ENCODE data around the gene F10.

The F10 gene

DNA sequence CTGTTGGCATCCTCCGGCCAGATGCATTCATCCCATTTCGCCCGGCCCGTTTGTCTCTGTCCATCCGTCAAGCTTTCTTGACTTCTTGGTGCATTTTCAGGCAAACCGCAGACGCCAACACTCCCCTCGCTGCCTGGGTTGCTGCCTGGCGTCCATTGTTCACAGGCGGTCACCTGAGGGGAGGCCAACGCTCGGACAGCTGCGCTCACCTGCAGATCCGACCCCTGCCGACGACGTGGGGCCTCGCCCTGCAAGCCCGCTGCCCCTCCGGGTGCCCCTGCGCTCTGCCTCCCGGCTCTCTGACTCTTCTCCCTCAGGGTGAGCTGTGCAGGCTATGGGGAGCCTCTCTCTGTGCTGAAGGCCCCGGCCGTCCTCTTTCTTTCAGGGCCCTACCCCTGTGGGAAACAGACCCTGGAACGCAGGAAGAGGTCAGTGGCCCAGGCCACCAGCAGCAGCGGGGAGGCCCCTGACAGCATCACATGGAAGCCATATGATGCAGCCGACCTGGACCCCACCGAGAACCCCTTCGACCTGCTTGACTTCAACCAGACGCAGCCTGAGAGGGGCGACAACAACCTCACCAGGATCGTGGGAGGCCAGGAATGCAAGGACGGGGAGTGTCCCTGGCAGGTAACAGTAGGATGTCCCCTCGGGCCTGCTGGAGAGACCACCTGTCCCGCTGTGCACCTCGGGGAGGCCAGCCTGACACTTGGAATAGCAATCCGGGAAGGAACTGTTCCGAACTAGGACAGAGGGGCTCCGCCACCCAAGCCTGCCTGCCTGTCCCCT lies 21.1 kb downstream of the F10 start:
- CTCF ChIA-PET = interaction anchor here (0.7 kb wide), 1 partner anchor 176 kb away, joined by 3 read pairs; no protein-coding TSS in a partner anchor
- no peak for TF ChIP-seq LEF1 (IDR thresholded peaks at IDR 0.05; ENCODE audit: borderline replicate concordance)
- no peak for TF ChIP-seq NFRKB (IDR thresholded peaks at IDR 0.05)
- no peak for TF ChIP-seq FOXA1 (IDR thresholded peaks at IDR 0.05)
- TF ChIP-seq SP1 (IDR thresholded peaks at IDR 0.05) = no peak
- no peak for TF ChIP-seq TARDBP (IDR thresholded peaks at IDR 0.05)
- TF ChIP-seq ARNT (IDR thresholded peaks at IDR 0.05) = no peak
- no peak for TF ChIP-seq PKNOX1 (IDR thresholded peaks at IDR 0.05)
- no peak for TF ChIP-seq CTBP1 (IDR thresholded peaks at IDR 0.05; ENCODE audit: borderline replicate concordance)
- no peak for TF ChIP-seq HDGF (IDR thresholded peaks at IDR 0.05; ENCODE audit: borderline replicate concordance)
- TF ChIP-seq BHLHE40 (IDR thresholded peaks at IDR 0.05; ENCODE audit: borderline replicate concordance) = no peak
- TF ChIP-seq FOXM1 (IDR thresholded peaks at IDR 0.05; ENCODE audit: borderline replicate concordance) = no peak
- no peak for TF ChIP-seq FOXK2 (IDR thresholded peaks at IDR 0.05)
- no peak for TF ChIP-seq SUZ12 (IDR thresholded peaks at IDR 0.05)
- no peak for TF ChIP-seq ZNF384 (IDR thresholded peaks at IDR 0.05)
- no peak for TF ChIP-seq L3MBTL2 (conservative IDR thresholded peaks at IDR 0.05)
- no peak for TF ChIP-seq ELF4 (IDR thresholded peaks at IDR 0.05)
- POLR2A ChIA-PET = interaction anchor here (0.7 kb wide), 1 partner anchor 8 kb away, joined by 3 read pairs; no protein-coding TSS in a partner anchor
- no peak for DNase-seq (ENCODE audit: extremely low spot score)

- TF ChIP-seq HDGF (IDR thresholded peaks at IDR 0.05; ENCODE audit: borderline replicate concordance) = no peak
- TF ChIP-seq CTBP1 (IDR thresholded peaks at IDR 0.05; ENCODE audit: borderline replicate concordance) = no peak
- no peak for TF ChIP-seq ELF4 (IDR thresholded peaks at IDR 0.05)
- no peak for TF ChIP-seq FOXA1 (IDR thresholded peaks at IDR 0.05)
- no peak for TF ChIP-seq BHLHE40 (IDR thresholded peaks at IDR 0.05; ENCODE audit: borderline replicate concordance)
- no peak for TF ChIP-seq ZNF384 (IDR thresholded peaks at IDR 0.05)
- TF ChIP-seq NFRKB (IDR thresholded peaks at IDR 0.05) = no peak
- no peak for TF ChIP-seq LEF1 (IDR thresholded peaks at IDR 0.05; ENCODE audit: borderline replicate concordance)
- TF ChIP-seq SP1 (IDR thresholded peaks at IDR 0.05) = no peak
- no peak for TF ChIP-seq FOXM1 (IDR thresholded peaks at IDR 0.05; ENCODE audit: borderline replicate concordance)
- TF ChIP-seq PKNOX1 (IDR thresholded peaks at IDR 0.05) = no peak
- no peak for TF ChIP-seq SUZ12 (IDR thresholded peaks at IDR 0.05)
- CTCF ChIA-PET = no interaction called here
- DNase-seq (ENCODE audit: extremely low spot score) = no peak
- POLR2A ChIA-PET = no interaction called here
Measured at GRCh38 chr13:113144255-113144629, 21.6 kb downstream of the F10 start.

DNA sequence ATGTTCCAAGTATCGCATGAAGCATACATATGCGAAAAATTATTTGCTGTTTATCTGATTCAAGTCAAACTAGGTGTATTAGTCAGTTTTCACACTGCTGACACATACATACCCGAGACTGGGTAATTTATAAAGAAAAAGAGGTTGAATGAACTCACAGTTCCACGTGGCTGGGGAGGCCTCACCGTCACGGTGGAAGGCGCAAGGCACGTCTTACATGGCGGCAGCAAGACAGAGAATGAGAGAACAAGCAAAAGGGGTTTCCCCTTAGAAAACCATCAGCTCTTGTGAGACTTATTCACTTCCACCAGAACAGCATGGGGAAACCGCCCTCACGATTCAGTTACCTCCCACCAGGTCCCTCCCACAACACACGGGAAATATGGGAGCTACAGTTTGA lies 22.9 kb downstream of the F10 start:
- no peak for TF ChIP-seq HDGF (IDR thresholded peaks at IDR 0.05; ENCODE audit: borderline replicate concordance)
- TF ChIP-seq SUZ12 (IDR thresholded peaks at IDR 0.05) = no peak
- no peak for TF ChIP-seq L3MBTL2 (conservative IDR thresholded peaks at IDR 0.05)
- no peak for TF ChIP-seq SP1 (IDR thresholded peaks at IDR 0.05)
- no peak for TF ChIP-seq TARDBP (IDR thresholded peaks at IDR 0.05)
- no peak for TF ChIP-seq ARNT (IDR thresholded peaks at IDR 0.05)
- no peak for DNase-seq (ENCODE audit: extremely low spot score)
- CTCF ChIA-PET = no interaction called here
- POLR2A ChIA-PET = no interaction called here

GRCh38 chr13:113145911-113146598 lies 23.5 kb downstream of the F10 start:
- ChIA-PET CTCF (no interaction called here), POLR2A (no interaction called here)
- no peak for DNase-seq (ENCODE audit: extremely low spot score)
- TF ChIP-seq FOXM1 (IDR thresholded peaks at IDR 0.05; ENCODE audit: borderline replicate concordance) = no peak

DNA sequence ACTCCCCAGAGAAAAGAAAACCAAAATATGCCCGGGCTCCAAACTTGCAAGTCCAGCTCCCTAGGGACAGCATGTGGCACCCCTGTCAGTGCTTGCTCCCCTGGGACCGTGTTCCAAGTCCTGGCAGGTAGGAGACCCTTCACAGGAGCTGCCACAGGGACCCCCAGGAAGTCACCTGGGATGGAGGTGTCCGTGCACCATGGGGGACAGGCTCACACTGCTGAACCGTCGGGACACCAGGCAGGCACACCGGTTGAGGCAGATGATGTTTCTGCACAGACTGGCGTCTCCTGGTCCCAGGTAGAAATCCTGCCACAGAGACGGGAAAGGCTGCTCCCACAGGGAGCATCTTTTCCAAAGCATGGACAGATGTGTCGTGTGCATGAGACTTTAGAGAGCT lies 24.2 kb downstream of the F10 start:
- no peak for DNase-seq (ENCODE audit: extremely low spot score)
- ChIA-PET CTCF (no interaction called here), POLR2A (no interaction called here)
- TF ChIP-seq NFRKB (IDR thresholded peaks at IDR 0.05) = no peak
- no peak for TF ChIP-seq ARNT (IDR thresholded peaks at IDR 0.05)
- TF ChIP-seq SUZ12 (IDR thresholded peaks at IDR 0.05) = no peak
- no peak for TF ChIP-seq FOXK2 (IDR thresholded peaks at IDR 0.05)
- TF ChIP-seq SP1 (IDR thresholded peaks at IDR 0.05) = no peak
- TF ChIP-seq PKNOX1 (IDR thresholded peaks at IDR 0.05) = no peak
- no peak for TF ChIP-seq BHLHE40 (IDR thresholded peaks at IDR 0.05; ENCODE audit: borderline replicate concordance)
- no peak for TF ChIP-seq LEF1 (IDR thresholded peaks at IDR 0.05; ENCODE audit: borderline replicate concordance)
- no peak for TF ChIP-seq ZNF384 (IDR thresholded peaks at IDR 0.05)
- TF ChIP-seq FOXM1 (IDR thresholded peaks at IDR 0.05; ENCODE audit: borderline replicate concordance) = no peak
- no peak for TF ChIP-seq TARDBP (IDR thresholded peaks at IDR 0.05)
- no peak for TF ChIP-seq CTBP1 (IDR thresholded peaks at IDR 0.05; ENCODE audit: borderline replicate concordance)
- TF ChIP-seq L3MBTL2 (conservative IDR thresholded peaks at IDR 0.05) = no peak
- no peak for TF ChIP-seq HDGF (IDR thresholded peaks at IDR 0.05; ENCODE audit: borderline replicate concordance)
- TF ChIP-seq FOXA1 (IDR thresholded peaks at IDR 0.05) = no peak
- TF ChIP-seq ELF4 (IDR thresholded peaks at IDR 0.05) = no peak

GRCh38 chr13:113147206-113147605 lies 24.6 kb downstream of the F10 start:
- no peak for DNase-seq (ENCODE audit: extremely low spot score)
- TF ChIP-seq HDGF (IDR thresholded peaks at IDR 0.05; ENCODE audit: borderline replicate concordance) (no peak), ZNF384 (IDR thresholded peaks at IDR 0.05) (no peak), FOXA1 (IDR thresholded peaks at IDR 0.05) (no peak), LEF1 (IDR thresholded peaks at IDR 0.05; ENCODE audit: borderline replicate concordance) (no peak), ARNT (IDR thresholded peaks at IDR 0.05) (no peak), ELF4 (IDR thresholded peaks at IDR 0.05) (no peak), PKNOX1 (IDR thresholded peaks at IDR 0.05) (no peak), NFRKB (IDR thresholded peaks at IDR 0.05) (no peak), TARDBP (IDR thresholded peaks at IDR 0.05) (no peak), SUZ12 (IDR thresholded peaks at IDR 0.05) (no peak), CTBP1 (IDR thresholded peaks at IDR 0.05; ENCODE audit: borderline replicate concordance) (no peak), L3MBTL2 (conservative IDR thresholded peaks at IDR 0.05) (no peak), SP1 (IDR thresholded peaks at IDR 0.05) (no peak), FOXK2 (IDR thresholded peaks at IDR 0.05) (no peak), BHLHE40 (IDR thresholded peaks at IDR 0.05; ENCODE audit: borderline replicate concordance) (no peak), FOXM1 (IDR thresholded peaks at IDR 0.05; ENCODE audit: borderline replicate concordance) (no peak)
- ChIA-PET POLR2A (no interaction called here), CTCF (no interaction called here)

Measured in HEK293T (cell line).